Measurements from ENCODE around the gene INPP4B. TPM values are rescaled to one million over a fixed set of nuclear protein-coding genes. Genes with fewer than 3 reads are reported as not detected.
A peak's percentile ranks its signal among the peaks of the same experiment; 100 is the strongest.

The INPP4B gene
- total RNA-seq, 1 donor from 2014 or later, result 12.1 TPM

DNA sequence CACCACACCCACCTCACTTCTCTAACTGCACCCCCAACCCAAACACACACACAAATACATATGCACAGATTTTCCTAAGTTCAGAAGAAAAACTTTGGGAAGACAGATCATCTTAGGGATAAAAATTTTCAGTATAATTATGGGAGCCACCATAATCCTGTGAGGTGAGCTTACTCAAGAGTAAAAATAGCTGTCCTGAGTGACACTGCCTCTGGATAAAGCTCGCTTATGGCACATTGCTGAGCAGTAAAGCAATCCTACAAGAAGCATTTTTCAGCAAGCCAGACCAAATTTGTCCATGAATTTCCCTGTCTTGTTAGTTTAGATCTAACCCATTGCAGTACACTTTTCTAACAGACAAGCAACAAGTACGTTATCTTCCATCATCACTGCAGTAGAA lies 83.8 kb downstream of the INPP4B start:
- ATAC-seq (no peak), DNase-seq (ENCODE audit: missing footprints) (no peak)
- intact Hi-C loops (cut with DNase I), result no loop called here

DNA sequence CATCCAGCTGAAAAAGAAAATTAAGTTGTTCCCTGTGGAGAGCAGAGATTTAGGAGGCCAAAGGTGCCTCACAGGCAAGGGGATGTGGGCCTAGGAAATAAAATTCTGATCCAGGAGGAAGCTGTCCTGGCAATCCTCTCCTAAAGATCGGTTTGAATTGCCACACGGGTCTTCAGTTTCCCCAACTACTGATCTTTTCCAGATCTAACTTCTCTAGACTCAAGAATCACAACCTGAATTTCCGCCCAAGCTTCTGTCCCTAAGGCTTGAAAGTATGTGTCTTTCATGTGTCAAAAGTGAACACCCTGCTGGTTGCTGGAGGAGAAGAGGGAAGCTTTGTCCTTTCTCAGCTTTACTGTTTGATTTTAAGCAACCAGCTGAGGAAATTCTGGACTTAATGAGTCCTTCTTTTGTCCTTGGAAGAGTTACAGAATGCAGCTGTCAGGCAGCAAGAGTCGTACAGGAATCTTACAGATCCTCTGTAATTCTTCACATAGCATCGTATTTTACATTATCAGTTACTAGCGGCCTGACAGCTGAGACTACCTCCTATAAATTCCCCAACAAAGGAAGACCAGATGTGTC lies 93.8 kb downstream of the INPP4B start:
- DNase-seq (ENCODE audit: missing footprints) (no peak), ATAC-seq (no peak)
- intact Hi-C loops (cut with DNase I), result no loop called here

DNA sequence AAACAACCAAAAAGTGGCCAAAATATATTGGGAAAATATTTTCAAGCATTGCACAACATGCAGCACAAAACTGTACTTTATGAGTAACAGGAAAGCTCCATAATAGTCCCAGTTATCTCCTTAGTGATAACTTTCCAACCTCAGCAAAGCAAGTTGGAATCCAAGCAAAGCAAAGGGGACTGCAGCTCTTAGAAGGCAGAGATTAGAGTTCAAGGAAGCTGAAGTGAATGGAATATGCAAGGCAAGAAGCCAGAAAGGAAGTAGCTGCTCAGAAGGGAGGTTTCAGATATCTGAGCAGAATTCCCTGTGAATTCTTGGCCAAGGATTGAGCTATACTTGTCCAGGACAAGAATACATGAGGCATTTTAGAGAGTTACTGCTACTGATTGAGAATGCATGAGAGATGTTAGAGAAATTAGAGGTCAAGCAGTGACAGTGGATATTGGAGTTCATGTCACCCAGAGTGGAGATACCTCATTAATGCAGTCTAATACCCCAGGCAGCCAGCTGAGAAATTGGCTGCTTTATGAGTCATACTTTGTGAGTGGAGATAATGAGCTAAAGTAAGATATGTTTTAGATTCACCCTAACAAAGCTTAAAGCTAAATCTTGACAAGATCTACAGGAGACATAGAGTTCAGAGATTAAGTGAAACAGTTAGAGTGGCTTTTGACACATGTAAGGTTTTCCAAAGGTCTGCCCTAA lies 102.8 kb downstream of the INPP4B start:
- DNase-seq (ENCODE audit: missing footprints), result no peak
- ATAC-seq, result peak; percentile 44
- intact Hi-C loops (cut with DNase I), result no loop called here

DNA sequence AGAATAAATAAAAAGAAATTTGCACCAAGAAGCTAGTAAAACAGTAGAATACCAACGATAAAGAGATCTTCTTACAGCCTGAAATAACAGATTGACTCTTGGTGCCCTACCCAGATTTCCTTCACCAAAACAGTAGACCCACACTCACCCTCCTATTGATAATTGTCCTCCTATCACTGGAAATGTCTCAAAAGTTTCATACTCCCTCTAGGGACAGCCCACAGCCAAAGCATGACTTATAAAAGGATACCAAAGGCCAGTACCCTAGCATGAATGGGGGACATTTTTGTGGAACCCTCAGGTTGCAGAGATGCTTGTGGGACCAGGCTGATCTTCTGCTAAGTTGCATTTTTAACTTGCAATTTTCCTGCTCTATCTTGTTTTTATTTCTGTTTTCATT lies 104.1 kb downstream of the INPP4B start:
- intact Hi-C loops (cut with DNase I), result no loop called here

DNA sequence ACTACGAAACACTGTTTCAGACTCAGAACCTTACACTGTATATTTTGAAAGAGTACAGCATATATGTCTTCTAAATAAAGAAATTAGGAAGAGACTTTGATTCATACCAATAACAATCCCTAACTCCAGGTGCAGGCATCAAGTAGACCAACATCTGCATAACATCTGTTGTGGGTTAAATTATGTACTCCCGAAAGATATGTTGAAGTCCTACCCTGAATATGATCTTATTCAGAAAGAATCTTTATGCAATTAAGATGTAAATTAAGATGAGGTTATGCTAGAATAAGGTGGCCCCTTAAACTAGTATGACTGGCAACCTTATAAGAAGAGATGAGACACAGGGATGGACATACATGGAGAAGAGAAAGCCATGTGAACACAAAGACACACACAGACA lies 117.9 kb downstream of the INPP4B start:
- no peak for ATAC-seq
- intact Hi-C loops (cut with DNase I), result no loop called here
- no peak for DNase-seq (ENCODE audit: missing footprints)

More for the DNA sequence above, 104.1 kb downstream of the INPP4B start:
- no peak for ATAC-seq
- no peak for DNase-seq (ENCODE audit: missing footprints)

DNA sequence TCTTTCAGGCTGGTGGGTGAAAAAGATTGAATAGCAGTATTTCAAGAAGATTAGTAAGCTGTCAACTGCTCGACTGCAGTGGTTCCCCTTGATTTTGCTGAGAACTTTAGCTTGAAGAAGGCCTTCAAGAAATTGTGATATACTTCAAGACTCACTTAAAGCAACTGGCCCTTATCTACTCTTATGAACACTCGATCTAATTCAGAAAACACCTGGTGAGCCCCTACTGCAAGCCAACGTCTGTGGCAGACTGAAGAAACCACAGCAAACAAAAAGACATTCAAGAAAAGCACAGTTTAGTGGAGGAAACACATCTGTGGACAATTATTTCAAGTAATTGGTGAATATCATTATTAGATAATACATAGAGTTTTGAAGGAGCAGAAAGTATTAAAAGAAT lies 119.0 kb downstream of the INPP4B start:
- DNase-seq (ENCODE audit: missing footprints), result no peak
- intact Hi-C loops (cut with DNase I), result no loop called here
- no peak for ATAC-seq

DNA sequence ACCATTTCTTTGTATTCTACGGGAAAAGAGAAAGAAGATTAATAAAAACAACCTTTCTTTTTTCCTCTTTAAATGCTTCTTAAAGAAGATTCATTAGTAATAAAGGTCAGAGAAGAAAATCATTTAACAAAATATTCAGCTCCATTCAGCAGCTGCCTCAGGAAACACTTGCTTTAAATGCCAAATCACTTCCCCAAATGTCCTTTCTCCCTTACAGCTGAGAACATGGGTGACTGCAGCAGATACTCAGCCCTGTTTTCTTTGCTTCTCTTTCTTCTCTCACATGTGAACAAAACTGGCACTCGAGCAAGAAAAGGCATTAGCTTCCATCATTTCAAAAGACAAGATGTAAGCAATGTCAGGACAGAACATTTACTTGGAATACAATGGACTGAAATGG lies 120.2 kb downstream of the INPP4B start:
- intact Hi-C loops (cut with DNase I), result no loop called here
- DNase-seq (ENCODE audit: missing footprints) (no peak), ATAC-seq (no peak)

DNA sequence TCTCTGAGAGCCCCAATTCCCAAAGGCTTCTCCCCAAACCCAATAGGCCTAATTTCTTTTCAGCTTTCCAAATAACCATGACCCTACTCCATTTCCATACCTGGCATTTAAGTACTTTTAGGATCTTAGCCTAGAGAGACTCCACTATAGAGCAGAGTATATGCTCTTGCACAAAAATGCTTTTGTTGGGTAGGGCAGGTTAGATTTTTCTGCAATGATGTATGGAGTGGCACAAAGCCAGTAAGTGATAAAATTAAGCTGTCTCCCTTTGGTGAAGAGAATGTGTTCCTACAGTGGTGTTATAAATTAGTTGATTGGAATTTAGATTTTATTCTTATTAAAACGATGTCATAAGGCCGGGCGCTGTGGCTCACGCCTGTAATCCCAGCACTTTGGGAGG lies 124.9 kb downstream of the INPP4B start:
- DNase-seq (ENCODE audit: missing footprints) (no peak), ATAC-seq (no peak)
- intact Hi-C loops (cut with DNase I), result loop anchor here (5.0 kb wide), 1 partner anchor 369 kb away; no protein-coding TSS in a partner anchor

DNA sequence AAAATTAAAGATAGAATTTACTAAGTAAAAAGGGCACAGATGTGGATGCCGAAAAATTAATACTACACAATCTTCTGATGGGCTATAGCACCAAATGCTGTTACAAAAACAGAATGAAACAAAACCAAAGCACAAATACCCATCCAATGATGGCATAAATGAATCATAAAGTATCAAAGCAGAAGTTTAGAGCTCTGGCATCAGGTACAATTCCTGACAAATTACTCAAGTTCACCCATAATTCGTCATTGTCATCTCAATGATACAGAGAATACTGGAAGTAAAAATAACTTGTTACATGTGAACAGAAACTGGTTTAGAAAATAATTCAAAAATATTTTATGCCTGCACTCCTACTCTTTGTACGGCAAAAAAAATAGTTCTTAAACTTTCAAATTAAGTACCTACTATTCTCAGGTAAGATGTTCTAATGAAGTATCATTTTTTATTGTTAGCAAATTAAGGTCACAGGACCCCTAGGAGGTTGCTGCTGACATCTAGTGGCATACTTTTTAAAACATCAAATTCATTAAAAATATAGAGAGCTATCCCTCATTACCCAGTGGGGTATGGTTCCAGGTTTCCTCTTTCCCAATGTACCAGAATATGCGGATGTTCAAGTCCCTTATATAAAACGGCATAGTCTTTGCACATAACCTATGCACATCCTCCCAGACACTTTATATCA lies 126.1 kb downstream of the INPP4B start:
- ATAC-seq, result no peak

DNA sequence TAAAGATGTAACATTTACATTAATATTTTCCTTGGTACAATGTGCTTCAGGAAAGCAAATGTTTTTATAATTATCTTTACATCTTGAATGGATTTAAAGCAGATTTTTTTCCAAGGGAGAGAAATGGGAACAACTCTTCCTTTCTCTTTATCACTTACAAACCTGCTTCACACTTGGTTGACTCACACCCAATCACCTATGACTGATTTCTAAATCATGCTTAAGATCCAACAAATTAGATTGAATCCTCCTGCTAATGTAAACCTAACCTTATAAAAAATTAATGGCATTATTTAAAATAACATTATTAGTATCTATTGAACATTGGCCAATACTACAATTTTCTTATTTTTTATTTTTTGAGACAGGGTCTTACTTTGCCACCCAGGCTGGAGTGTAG lies 127.1 kb downstream of the INPP4B start:
- intact Hi-C loops (cut with DNase I), result loop anchor here (2.0 to 10.0 kb wide), 2 partner anchors 434 to 592 kb away; no protein-coding TSS in a partner anchor

More for the DNA sequence above, 126.1 kb downstream of the INPP4B start:
- intact Hi-C loops (cut with DNase I), result loop anchor here (2.0 to 10.0 kb wide), 3 partner anchors 368 to 593 kb away; no protein-coding TSS in a partner anchor
- DNase-seq (ENCODE audit: missing footprints), result no peak

DNA sequence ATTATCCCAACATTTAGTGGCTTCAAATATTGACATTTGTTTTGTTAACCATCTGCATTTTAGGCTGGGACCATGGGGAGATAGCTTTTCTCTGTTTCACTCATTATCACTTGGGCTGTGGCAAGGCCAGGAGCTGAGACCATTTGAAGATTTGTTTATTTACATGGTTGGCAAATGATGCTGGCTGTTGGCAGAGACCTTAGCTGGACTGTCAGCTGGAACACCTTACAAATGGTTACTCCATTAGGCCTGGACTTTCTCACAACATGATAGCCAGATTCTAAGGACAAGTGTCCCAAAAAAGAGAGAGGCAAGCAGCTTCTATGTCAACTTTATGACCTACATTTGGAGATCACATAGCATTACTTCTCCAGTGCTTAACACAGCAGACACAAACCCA lies 130.4 kb downstream of the INPP4B start:
- intact Hi-C loops (cut with DNase I), result loop anchor here (10.0 kb wide), 1 partner anchor 431 kb away; no protein-coding TSS in a partner anchor
- ATAC-seq (no peak), DNase-seq (ENCODE audit: missing footprints) (no peak)

More for the DNA sequence above, 127.1 kb downstream of the INPP4B start:
- ATAC-seq (no peak), DNase-seq (ENCODE audit: missing footprints) (no peak)

DNA sequence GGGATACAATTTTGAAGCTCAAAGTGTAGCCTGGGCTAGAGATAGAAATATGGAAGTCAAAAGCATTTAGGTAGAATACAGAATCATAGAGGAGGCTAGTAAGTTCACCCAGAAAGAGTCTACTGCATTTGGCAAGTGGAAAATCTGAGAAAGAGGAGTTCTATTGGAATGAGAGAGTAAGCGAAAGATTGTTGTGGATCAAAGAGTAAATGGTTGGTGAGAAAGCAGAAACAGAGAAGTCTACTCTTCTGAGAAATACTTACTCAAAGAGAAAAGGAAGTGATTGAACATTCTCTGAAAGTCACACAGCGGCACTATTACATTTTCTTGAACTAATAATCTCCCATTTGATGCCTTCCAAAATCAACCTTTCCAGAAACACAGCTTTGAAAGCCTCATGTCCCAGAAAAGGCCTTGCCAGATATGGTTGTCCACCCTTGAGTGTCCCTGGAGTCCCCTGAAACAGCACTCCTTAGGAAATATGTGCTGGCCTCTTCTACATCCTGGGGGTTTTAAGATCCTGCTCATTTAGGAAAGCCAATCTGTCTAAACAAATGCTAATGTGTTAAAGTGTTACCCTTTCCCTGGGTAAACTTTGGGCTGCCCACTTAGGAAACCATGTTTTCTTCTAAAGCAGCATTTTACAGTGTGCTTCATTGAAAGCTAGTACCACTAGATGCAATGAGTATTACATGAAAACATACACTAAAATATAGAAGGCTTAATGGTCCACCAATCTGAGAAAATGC lies 132.6 kb downstream of the INPP4B start:
- ATAC-seq (no peak), DNase-seq (ENCODE audit: missing footprints) (no peak)
- intact Hi-C loops (cut with DNase I), result loop anchor here (10.0 kb wide), 1 partner anchor 429 kb away; no protein-coding TSS in a partner anchor

DNA sequence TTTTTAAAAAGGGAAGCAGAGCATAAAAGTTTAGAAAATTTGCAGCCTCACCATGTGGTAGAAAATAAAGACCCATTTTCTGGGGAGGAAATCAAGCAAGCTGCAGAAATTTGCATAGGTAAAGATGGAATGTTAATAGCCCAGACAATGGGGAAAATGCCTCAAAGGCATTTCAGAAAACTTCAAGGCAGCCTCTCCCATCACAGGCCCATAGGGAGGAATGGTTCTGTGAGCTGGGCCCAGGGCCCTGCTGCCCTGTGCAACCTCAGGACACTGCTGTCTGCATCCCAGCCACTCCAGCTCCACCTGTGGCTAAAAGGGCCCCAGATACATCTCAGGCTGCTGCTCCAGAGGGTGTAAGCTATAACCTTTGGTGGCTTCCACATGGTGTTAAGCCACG lies 137.9 kb downstream of the INPP4B start:
- ATAC-seq, result no peak
- intact Hi-C loops (cut with DNase I), result no loop called here

DNA sequence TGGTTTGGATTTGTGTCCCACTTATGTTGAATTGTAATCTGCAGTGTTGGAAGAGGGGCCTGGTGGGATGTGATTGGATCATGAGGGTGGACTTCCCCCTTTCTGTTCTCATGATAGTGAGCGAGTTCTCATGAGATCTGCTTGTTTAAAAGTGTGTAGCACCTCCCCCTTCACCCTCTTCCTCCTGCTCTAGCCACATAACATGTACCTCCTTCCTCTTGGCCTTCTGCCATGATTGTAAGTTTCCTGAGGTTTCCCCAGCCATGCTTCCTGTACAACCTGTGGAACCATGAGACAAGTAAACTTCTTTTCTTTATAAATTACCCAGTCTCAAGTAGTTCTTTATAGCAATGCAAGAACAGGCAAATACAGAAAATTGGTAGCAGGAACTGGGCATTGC lies 138.7 kb downstream of the INPP4B start:
- no peak for ATAC-seq
- intact Hi-C loops (cut with DNase I), result no loop called here
- no peak for DNase-seq (ENCODE audit: missing footprints)

More for the DNA sequence above, 137.9 kb downstream of the INPP4B start:
- DNase-seq (ENCODE audit: missing footprints), result no peak

DNA sequence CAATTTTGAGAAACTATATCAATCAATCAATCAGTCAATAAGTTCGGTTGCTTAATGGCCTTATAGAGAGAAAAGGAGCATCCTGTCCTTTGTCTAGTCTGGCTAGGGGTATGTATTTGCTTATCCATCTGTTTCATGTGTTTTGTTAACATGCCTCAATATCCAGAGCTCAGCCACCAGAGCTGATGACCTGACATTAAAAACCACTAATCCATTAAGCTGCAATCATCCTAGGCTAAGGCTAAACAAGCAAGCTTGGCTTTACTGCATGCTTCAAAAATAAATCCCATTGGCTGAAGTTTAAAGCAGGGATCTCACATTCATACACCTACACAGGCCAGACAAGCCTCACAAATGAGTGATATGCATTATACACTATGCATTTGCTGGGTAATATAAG lies 139.7 kb downstream of the INPP4B start:
- ATAC-seq, result no peak
- intact Hi-C loops (cut with DNase I), result no loop called here
- DNase-seq (ENCODE audit: missing footprints), result no peak

DNA sequence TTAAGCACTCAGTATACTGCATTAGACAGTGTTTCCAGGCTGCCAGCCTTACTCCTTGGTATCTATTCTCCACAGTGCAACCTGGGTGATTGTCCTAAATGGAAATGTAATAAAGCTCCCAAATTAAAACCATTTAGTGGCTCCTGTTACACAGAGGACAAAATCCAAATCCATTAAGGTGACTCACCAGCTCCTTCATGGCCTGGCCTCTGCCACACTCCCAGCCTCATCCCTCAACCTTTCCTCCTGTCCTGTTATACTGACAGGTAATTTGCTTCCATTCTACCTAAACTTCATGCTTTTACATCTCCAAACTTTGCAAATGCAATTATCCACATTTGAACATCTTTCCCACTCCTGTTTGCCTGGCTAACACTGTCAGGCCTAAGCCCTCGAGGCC lies 140.3 kb downstream of the INPP4B start:
- ATAC-seq, result no peak
- intact Hi-C loops (cut with DNase I), result no loop called here
- DNase-seq (ENCODE audit: missing footprints), result no peak

DNA sequence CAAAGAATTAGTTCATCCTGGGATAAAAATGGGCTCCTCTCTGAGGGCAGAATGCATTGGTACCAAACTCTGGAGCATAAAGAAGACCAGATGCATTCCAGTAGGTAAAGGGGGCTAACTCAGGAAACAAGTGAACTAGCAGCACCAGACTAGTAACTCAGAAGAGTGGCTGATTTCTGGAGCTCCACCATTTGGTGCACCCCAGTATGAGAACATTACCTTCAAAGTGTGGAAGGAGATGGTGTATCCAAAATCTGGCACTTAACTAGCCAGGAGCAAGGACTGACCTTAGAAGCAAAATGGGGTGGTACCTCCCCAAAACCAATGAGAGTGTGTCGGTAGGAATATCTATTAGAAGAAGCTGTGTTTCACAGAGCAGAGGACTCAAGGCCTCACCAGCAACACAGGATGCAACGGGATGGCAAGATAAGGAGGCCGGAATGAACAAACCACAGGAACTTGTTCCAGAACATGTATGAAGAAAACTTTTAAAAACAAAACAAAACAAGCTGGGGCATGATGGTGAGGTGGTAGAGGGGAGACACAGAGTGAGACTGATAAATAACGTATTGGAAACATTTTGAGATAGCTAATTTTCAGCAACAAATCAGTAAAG lies 142.3 kb downstream of the INPP4B start:
- DNase-seq (ENCODE audit: missing footprints) (no peak), ATAC-seq (no peak)
- intact Hi-C loops (cut with DNase I), result no loop called here

DNA sequence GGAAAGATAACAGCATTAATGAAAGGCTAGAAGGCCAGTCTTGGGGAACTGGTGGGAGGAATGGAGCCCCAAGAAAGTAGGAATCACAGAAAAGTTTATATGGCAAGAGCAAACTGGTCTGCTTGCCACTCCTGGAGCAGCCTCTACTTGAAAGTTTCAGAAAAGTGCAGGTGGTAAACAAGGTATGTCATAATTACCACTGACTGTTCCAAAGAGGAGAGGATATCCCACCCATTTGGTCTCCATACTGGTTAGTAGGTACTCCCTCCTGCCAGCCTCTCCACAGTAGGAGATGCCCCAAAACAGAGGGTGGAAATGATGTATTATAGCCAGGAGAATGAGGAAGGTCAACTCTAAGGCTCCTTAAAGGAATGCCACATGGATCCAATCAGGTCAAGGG lies 145.1 kb downstream of the INPP4B start:
- ATAC-seq (no peak), DNase-seq (ENCODE audit: missing footprints) (no peak)
- intact Hi-C loops (cut with DNase I), result no loop called here

DNA sequence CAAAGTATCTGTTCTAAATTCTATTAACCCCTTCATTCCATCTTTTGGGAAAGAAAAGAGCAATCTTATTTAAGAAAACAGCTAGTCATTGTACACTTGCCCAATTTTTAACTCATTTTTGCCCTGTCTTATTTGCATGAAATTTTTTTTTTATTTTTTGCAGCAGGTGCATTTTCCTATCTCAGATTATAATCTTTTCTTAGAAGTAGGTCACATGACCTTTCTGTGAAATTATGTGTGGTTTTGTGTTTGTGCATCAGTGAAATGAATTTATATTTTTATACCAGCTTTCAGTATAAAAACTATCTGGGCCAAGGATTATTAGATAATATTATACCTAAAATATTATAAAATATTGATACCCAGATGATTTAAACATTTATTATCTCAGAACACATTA lies 145.6 kb downstream of the INPP4B start:
- ATAC-seq, result no peak
- intact Hi-C loops (cut with DNase I), result no loop called here
- no peak for DNase-seq (ENCODE audit: missing footprints)
